Measurements from ENCODE around the gene DDX31. TPM values are rescaled to one million over a fixed set of nuclear protein-coding genes. Genes with fewer than 3 reads are reported as not detected.

The DDX31 gene
- total and polyA plus RNA-seq, 9 donors, result 9.7 to 19.6 (median 14.1) TPM

- intact Hi-C loops (cut with DNase I), result no loop called here
- Histone ChIP-seq H3K36me3 (no peaks in the 10 kb centered on the region), H3K27me3 (no peaks in the 10 kb centered on the region), H3K4me3 (no peak overlapping the region), H3K4me1 (ENCODE audit: insufficient read depth) (no peaks in the 10 kb centered on the region), H3K9me3 (no peaks in the 10 kb centered on the region), H3K27ac (no peak overlapping the region)
- 86 to 88% (median 87%) methylated on average over 12 of the region's 12 CpGs for WGBS, 3 donors
- no peak for TF ChIP-seq EP300 (IDR thresholded peaks at IDR 0.05)
- DNase-seq, result no peak
Observed at GRCh38 chr9:132552041-132552440, 117.7 kb downstream of the DDX31 start.

- Histone ChIP-seq H3K27me3 (no peaks in the 10 kb centered on the region), H3K36me3 (no peaks in the 10 kb centered on the region), H3K4me3 (no peak overlapping the region), H3K4me1 (ENCODE audit: insufficient read depth) (no peaks in the 10 kb centered on the region), H3K27ac (no peak overlapping the region), H3K9me3 (no peaks in the 10 kb centered on the region)
- TF ChIP-seq EP300 (IDR thresholded peaks at IDR 0.05) (no peak), POLR2A (IDR thresholded peaks at IDR 0.05) (no peak), CTCF (IDR thresholded peaks at IDR 0.05) (no peak)
- intact Hi-C loops (cut with DNase I), result no loop called here
- WGBS, 3 donors, result 59 to 67% (median 62%) methylated on average over 13 of the region's 13 CpGs
- no peak for DNase-seq
Observed at GRCh38 chr9:132551556-132551955, 118.2 kb downstream of the DDX31 start.

GRCh38 chr9:132548751-132549640 lies 120.8 kb downstream of the DDX31 start:
- Histone ChIP-seq H3K4me3 (no peak overlapping the region), H3K27ac (no peak overlapping the region), H3K27me3 (no peaks in the 10 kb centered on the region), H3K36me3 (no peaks in the 10 kb centered on the region), H3K4me1 (ENCODE audit: insufficient read depth) (no peaks in the 10 kb centered on the region), H3K9me3 (no peaks in the 10 kb centered on the region)
- TF ChIP-seq POLR2A (IDR thresholded peaks at IDR 0.05), result no peak
- no peak for TF ChIP-seq CTCF (IDR thresholded peaks at IDR 0.05)
- no peak for TF ChIP-seq EP300 (IDR thresholded peaks at IDR 0.05)
- no peak for DNase-seq
- intact Hi-C loops (cut with DNase I), result no loop called here
- WGBS, 3 donors, result 66 to 75% (median 70%) methylated on average over 17 of the region's 17 CpGs

- no peak overlapping the region for H3K4me3 ChIP-seq
- 63 to 68% (median 65%) methylated on average over 21 of the region's 21 CpGs for WGBS, 3 donors
- TF ChIP-seq EP300 (IDR thresholded peaks at IDR 0.05), result no peak
- no peak for TF ChIP-seq CTCF (IDR thresholded peaks at IDR 0.05)
- no peak for TF ChIP-seq POLR2A (IDR thresholded peaks at IDR 0.05)
- no peak overlapping the region for H3K27ac ChIP-seq
- intact Hi-C loops (cut with DNase I), result no loop called here
- H3K4me1 ChIP-seq (ENCODE audit: insufficient read depth), result no peaks in the 10 kb centered on the region
- no peak for DNase-seq
- no peaks in the 10 kb centered on the region for H3K27me3 ChIP-seq
- H3K9me3 ChIP-seq, result no peaks in the 10 kb centered on the region
- no peaks in the 10 kb centered on the region for H3K36me3 ChIP-seq
Observed at GRCh38 chr9:132547976-132548730, 121.6 kb downstream of the DDX31 start.
